ENCODE data around the gene MT1B. TPM values are rescaled to one million over a fixed set of nuclear protein-coding genes. Genes with fewer than 3 reads are reported as not detected.

The MT1B gene
- total RNA-seq, 1 donor: not detected

DNA sequence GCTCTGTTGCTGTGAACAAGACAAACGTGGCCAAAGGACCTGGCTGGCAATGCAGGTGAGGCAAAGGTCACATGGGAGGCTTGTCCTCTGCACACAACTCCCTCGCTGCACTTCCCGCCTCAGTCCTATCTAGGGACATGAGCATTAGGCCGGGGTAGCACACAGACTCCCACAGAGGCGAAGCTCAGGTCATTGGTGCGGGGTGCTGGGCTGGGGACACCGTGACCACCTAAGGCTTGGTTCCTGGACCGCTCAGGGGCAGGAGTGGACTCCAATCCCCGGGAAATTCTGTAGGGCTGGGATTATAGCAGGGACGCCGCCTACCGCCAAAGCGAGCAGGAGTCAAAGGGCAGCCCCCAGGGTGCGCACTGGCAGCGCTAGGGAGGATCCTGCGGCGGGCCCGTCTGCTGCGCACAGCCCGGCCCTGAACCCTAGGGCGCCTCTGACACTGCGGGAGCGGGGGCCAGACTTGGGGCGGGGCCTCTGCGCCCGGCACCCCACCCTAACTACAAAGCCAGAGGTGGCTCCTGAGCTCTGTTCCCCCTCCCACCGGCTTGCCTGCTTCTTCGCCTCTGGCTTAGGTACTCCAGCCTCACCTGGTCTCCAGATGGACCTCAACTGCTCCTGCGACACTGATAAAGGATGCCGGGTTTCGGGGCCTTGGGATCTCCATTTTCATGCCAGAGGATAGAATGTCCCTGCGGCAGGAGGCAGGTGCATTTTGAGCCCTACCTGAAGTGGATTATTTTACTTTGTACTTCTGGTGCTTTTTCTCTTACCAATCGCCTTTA lies 3.9 kb upstream of the MT1B start:
- Histone ChIP-seq H3K4me1 (ENCODE audit: insufficient read depth, low read length) (peaks cover 3% of the 10 kb centered on the region), H3K79me2 (ENCODE audit: insufficient read depth, low read length) (no peaks in the 10 kb centered on the region), H3K4me3 (ENCODE audit: insufficient read depth, low read length) (no peak overlapping the region), H3K27ac (ENCODE audit: low read depth, low read length) (no peak overlapping the region), H3K36me3 (ENCODE audit: insufficient read depth, low read length) (no peaks in the 10 kb centered on the region), H3K4me2 (ENCODE audit: insufficient read depth, low read length) (no peak overlapping the region), H2AFZ (ENCODE audit: low read length) (no peak overlapping the region), H3K27me3 (ENCODE audit: insufficient read depth, low read length) (peaks cover 57% of the 10 kb centered on the region), H3K9me3 (ENCODE audit: low read depth, low read length) (no peaks in the 10 kb centered on the region), H4K20me1 (ENCODE audit: insufficient read depth, low read length) (no peaks in the 10 kb centered on the region)
- no peak for DNase-seq (ENCODE audit: insufficient read length, low spot score, missing footprints)
- TF ChIP-seq, protein P1, sequence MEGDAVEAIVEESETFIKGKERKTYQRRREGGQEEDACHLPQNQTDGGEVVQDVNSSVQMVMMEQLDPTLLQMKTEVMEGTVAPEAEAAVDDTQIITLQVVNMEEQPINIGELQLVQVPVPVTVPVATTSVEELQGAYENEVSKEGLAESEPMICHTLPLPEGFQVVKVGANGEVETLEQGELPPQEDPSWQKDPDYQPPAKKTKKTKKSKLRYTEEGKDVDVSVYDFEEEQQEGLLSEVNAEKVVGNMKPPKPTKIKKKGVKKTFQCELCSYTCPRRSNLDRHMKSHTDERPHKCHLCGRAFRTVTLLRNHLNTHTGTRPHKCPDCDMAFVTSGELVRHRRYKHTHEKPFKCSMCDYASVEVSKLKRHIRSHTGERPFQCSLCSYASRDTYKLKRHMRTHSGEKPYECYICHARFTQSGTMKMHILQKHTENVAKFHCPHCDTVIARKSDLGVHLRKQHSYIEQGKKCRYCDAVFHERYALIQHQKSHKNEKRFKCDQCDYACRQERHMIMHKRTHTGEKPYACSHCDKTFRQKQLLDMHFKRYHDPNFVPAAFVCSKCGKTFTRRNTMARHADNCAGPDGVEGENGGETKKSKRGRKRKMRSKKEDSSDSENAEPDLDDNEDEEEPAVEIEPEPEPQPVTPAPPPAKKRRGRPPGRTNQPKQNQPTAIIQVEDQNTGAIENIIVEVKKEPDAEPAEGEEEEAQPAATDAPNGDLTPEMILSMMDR (IDR thresholded peaks at IDR 0.05; ENCODE audit: extremely low read depth, low read depth, low read length): no peak

DNA sequence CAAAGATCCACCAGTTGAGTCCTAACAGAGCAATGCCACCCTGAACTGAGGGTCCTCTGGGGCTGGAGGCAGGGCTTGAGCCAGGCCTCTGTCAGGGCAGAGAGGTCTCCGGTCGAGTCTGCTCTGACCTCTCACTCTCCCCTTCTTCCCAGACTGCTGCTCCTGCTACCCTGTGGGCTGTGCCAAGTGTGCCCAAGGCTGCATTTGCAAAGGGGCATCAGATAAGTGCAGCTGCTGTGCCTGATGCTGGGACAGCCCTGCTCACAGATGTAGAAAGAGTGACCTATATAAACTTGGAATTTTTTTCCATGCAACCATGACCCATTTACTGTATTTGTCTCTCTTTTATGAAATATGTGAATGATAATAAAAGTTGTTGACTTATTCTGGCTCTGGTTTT lies 2.4 kb upstream of the MT1B start:
- H2AFZ ChIP-seq (ENCODE audit: low read length): no peak overlapping the region
- H3K79me2 ChIP-seq (ENCODE audit: insufficient read depth, low read length): no peaks in the 10 kb centered on the region
- H3K4me1 ChIP-seq (ENCODE audit: insufficient read depth, low read length): no peaks in the 10 kb centered on the region
- no peak overlapping the region for H3K4me3 ChIP-seq (ENCODE audit: insufficient read depth, low read length)
- H3K36me3 ChIP-seq (ENCODE audit: insufficient read depth, low read length): no peaks in the 10 kb centered on the region
- DNase-seq (ENCODE audit: insufficient read length, low spot score, missing footprints): no peak
- H3K27ac ChIP-seq (ENCODE audit: low read depth, low read length): no peak overlapping the region
- no peaks in the 10 kb centered on the region for H4K20me1 ChIP-seq (ENCODE audit: insufficient read depth, low read length)
- no peak overlapping the region for H3K4me2 ChIP-seq (ENCODE audit: insufficient read depth, low read length)
- TF ChIP-seq, protein P1 (IDR thresholded peaks at IDR 0.05; ENCODE audit: extremely low read depth, low read depth, low read length): no peak
- no peaks in the 10 kb centered on the region for H3K9me3 ChIP-seq (ENCODE audit: low read depth, low read length)
- peaks cover 59% of the 10 kb centered on the region for H3K27me3 ChIP-seq (ENCODE audit: insufficient read depth, low read length)

DNA sequence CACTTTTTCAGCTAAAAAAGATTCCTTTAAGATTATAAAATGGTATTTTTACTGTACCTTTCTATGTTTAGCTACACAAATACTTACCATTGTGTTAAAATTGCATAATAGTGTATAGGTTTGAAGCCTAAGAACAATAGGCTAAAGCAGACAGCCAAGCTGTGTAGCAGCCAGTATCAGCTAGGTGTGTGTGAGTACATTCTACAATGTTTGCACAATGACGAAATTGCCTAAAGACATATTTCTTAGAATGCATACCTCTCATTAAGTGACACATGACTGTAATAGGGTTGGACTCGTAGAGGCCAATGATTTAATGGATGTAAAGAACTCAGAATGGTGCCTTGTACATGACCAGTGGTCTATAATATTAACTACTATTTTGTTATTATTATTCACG lies 1.9 kb upstream of the MT1B start:
- no peaks in the 10 kb centered on the region for H3K79me2 ChIP-seq (ENCODE audit: insufficient read depth, low read length)
- no peaks in the 10 kb centered on the region for H3K4me1 ChIP-seq (ENCODE audit: insufficient read depth, low read length)
- no peaks in the 10 kb centered on the region for H4K20me1 ChIP-seq (ENCODE audit: insufficient read depth, low read length)
- H3K4me3 ChIP-seq (ENCODE audit: insufficient read depth, low read length): no peak overlapping the region
- TF ChIP-seq, protein P1 (IDR thresholded peaks at IDR 0.05; ENCODE audit: extremely low read depth, low read depth, low read length): no peak
- no peak overlapping the region for H3K27ac ChIP-seq (ENCODE audit: low read depth, low read length)
- H3K36me3 ChIP-seq (ENCODE audit: insufficient read depth, low read length): no peaks in the 10 kb centered on the region
- no peak overlapping the region for H2AFZ ChIP-seq (ENCODE audit: low read length)
- no peak overlapping the region for H3K4me2 ChIP-seq (ENCODE audit: insufficient read depth, low read length)
- H3K27me3 ChIP-seq (ENCODE audit: insufficient read depth, low read length): peaks cover 54% of the 10 kb centered on the region
- no peak for DNase-seq (ENCODE audit: insufficient read length, low spot score, missing footprints)
- H3K9me3 ChIP-seq (ENCODE audit: low read depth, low read length): no peaks in the 10 kb centered on the region

DNA sequence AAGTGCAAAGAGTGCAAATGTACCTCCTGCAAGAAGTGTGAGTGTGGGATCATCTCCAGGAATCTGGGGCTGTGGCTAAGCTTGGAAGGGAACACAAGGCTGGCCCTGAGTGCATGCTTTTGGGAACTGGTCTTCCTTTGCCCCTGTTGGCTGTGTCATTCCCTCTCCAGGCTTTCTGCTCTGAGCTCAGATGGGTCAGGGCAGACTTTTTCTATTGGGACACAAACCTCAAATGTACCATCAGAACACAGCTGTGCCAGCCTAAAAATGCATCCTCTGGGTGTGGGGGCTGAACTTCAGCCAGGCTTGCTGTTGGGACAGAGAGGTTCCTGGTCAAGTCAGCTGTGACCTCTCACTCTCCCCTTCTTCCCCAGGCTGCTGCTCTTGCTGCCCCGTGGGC lies 914 bp downstream of the MT1B start:
- Histone ChIP-seq H3K79me2 (ENCODE audit: insufficient read depth, low read length) (no peaks in the 10 kb centered on the region), H3K4me1 (ENCODE audit: insufficient read depth, low read length) (peaks cover under 1% of the 10 kb centered on the region), H3K27ac (ENCODE audit: low read depth, low read length) (no peak overlapping the region), H4K20me1 (ENCODE audit: insufficient read depth, low read length) (no peaks in the 10 kb centered on the region), H2AFZ (ENCODE audit: low read length) (no peak overlapping the region), H3K9me3 (ENCODE audit: low read depth, low read length) (no peaks in the 10 kb centered on the region), H3K27me3 (ENCODE audit: insufficient read depth, low read length) (peaks cover 35% of the 10 kb centered on the region), H3K4me3 (ENCODE audit: insufficient read depth, low read length) (no peak overlapping the region), H3K36me3 (ENCODE audit: insufficient read depth, low read length) (no peaks in the 10 kb centered on the region), H3K4me2 (ENCODE audit: insufficient read depth, low read length) (no peak overlapping the region)
- no peak for DNase-seq (ENCODE audit: insufficient read length, low spot score, missing footprints)
- TF ChIP-seq, protein P1 (IDR thresholded peaks at IDR 0.05; ENCODE audit: extremely low read depth, low read depth, low read length): no peak
